ENCODE results near the gene KCNQ4.

GRCh38 chr1:40884055-40884795, 100.6 kb downstream of the KCNQ4 start:
- TF ChIP-seq POLR2A (IDR thresholded peaks at IDR 0.05) (no peak), CTCF (IDR thresholded peaks at IDR 0.05) (no peak)

Measured in breast epithelium (tissue), 3 donors.